ENCODE results near the gene SGO2. TPM values are rescaled to one million over a fixed set of nuclear protein-coding genes. Genes with fewer than 3 reads are reported as not detected.

SGO2 gene
- total and polyA plus RNA-seq, 9 of the 15 experiments (the other 6 are each of a cell fraction or from before 2014, with no cell fraction given) = 14.5 to 25.9 (median 16.6) TPM

DNA sequence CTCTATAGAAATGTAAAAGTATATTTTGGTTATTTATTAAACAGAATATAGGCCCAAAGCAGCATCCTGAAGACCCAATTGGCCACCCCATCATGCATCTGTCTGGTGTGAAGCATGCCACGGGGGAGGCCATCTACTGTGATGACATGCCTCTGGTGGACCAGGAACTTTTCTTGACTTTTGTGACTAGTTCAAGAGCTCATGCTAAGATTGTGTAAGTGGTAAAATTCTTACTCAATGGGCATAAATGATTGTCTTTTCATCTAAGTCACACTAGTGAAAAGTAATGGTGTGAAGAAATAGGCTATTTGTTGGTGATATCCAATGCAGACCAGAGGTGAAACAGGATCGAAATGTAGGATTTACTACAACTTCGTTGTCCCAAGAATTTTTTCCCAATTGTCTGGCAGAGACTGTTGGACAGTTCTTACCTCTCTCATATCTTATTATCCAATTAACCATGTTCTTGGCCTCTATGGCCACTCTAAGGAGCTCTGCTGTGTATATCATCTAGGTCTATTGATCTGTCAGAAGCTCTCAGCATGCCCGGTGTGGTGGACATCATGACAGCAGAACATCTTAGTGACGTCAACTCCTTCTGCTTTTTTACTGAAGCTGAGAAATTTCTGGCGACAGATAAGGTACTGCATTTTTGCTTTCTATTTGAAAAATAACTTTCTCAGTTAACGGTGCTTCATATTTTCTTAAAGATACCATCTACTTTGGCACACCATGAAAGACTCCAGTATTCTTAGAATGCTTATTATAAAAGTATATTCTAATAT lies 94.8 kb downstream of the SGO2 start:
- intact Hi-C loops (cut with micrococcal nuclease) = no loop called here

DNA sequence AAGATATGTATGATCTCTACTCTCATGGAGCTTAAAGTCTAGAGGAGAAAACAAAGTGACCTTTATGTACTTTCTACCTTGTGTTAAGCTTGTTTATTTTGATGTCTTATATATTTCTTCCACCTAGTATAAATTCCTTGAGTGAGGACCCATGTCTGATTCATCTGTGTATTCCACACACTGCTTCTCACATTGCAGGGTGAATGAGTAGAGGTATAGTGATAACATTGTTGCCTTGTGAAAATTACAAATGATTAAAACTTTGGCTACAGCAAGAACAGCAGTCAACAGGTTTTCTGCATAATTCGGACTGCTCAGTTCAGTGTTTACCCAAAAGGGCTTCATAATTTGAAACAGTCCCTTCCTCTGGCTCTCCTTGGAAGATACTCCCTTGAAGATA lies 96.1 kb downstream of the SGO2 start:
- intact Hi-C loops (cut with micrococcal nuclease) (no loop called here), in situ Hi-C loops (cut with MboI) (no loop called here)
- DNase-seq (ENCODE audit: extremely low read depth in 1 of 4, low spot score in 3 of 4) (no peak), FAIRE-seq (no peak), ATAC-seq (no peak)
- WGBS (ENCODE audit: insufficient coverage, low coverage, missing lambda C conversion rate) = 0% methylated on average over 1 of the region's 1 CpG
- no peak overlapping the region for H2AFZ ChIP-seq (ENCODE audit: low read depth, low read length)
- H4K20me1 ChIP-seq (replicated peaks; ENCODE audit: control insufficient read depth, insufficient read depth, low read length) = no peaks in the 10 kb centered on the region
- no peaks in the 10 kb centered on the region for H3K9me3 ChIP-seq (replicated peaks; ENCODE audit: control insufficient read depth, insufficient read depth, low read depth, low read length)
- H3K79me2 ChIP-seq (ENCODE audit: control insufficient read depth, insufficient read depth, low read length) = no peaks in the 10 kb centered on the region
- no peak for TF ChIP-seq LARP7 (IDR thresholded peaks at IDR 0.05)
- no peak for TF ChIP-seq PHB2 (IDR thresholded peaks at IDR 0.05; ENCODE audit: low read depth)
- TF ChIP-seq EHMT2 (IDR thresholded peaks at IDR 0.05) = no peak
- H3K36me3 ChIP-seq (ENCODE audit: control insufficient read depth, insufficient read depth, low read length) = no peaks in the 10 kb centered on the region
- H3K27ac ChIP-seq (ENCODE audit: extremely low read depth, low read depth, low read length) = no peak overlapping the region
- H3K9me1 ChIP-seq (ENCODE audit: control insufficient read depth, insufficient read depth, low read length) = no peaks in the 10 kb centered on the region
- no TSS peak for BruUV-seq (replicated peaks)
- ChIA-PET CTCF (ENCODE audit: low intra/inter-chr PET ratio) (no interaction called here), POLR2A (no interaction called here)
- H3K4me1 ChIP-seq (replicated peaks in 1 of 2; ENCODE audit: control insufficient read depth in 2 of 2, insufficient read depth in 2 of 2, low read length in 2 of 2) = peaks cover 0 to 5% of the 10 kb centered on the region in 2 experiments; a peak in 2 of 5 replicates
- no peak overlapping the region for H3K4me2 ChIP-seq (ENCODE audit: insufficient read depth, low read length)
- H3K4me3 ChIP-seq = no peak overlapping the region
- no peak overlapping the region for H3K9ac ChIP-seq (ENCODE audit: insufficient read depth in 1 of 2, low read depth in 2 of 2, low read length in 2 of 2)
- peaks cover 0 to 6% of the 10 kb centered on the region in 2 experiments; a peak in 1 of 5 replicates for H3K27me3 ChIP-seq (ENCODE audit: control insufficient read depth in 2 of 2, insufficient read depth in 2 of 2, low read length in 2 of 2)

More for the DNA sequence above, 94.8 kb downstream of the SGO2 start:
- in situ Hi-C loops (cut with MboI) = no loop called here
- Histone ChIP-seq H3K36me3 (ENCODE audit: control insufficient read depth, insufficient read depth, low read length) (no peaks in the 10 kb centered on the region), H3K9me3 (replicated peaks; ENCODE audit: control insufficient read depth, insufficient read depth, low read depth, low read length) (no peaks in the 10 kb centered on the region), H3K79me2 (ENCODE audit: control insufficient read depth, insufficient read depth, low read length) (no peaks in the 10 kb centered on the region), H3K27me3 (ENCODE audit: control insufficient read depth in 2 of 2, insufficient read depth in 2 of 2, low read length in 2 of 2) (peaks cover 0 to 6% of the 10 kb centered on the region in 2 experiments; a peak in 1 of 5 replicates), H3K27ac (ENCODE audit: extremely low read depth, low read depth, low read length) (no peak overlapping the region), H3K4me1 (replicated peaks in 1 of 2; ENCODE audit: control insufficient read depth in 2 of 2, insufficient read depth in 2 of 2, low read length in 2 of 2) (peaks cover 0 to 5% of the 10 kb centered on the region in 2 experiments; a peak in 2 of 5 replicates), H3K4me3 (no peak overlapping the region), H3K9ac (ENCODE audit: insufficient read depth in 1 of 2, low read depth in 2 of 2, low read length in 2 of 2) (no peak overlapping the region), H2AFZ (ENCODE audit: low read depth, low read length) (no peak overlapping the region), H3K4me2 (ENCODE audit: insufficient read depth, low read length) (no peak overlapping the region), H3K9me1 (ENCODE audit: control insufficient read depth, insufficient read depth, low read length) (no peaks in the 10 kb centered on the region), H4K20me1 (replicated peaks; ENCODE audit: control insufficient read depth, insufficient read depth, low read length) (no peaks in the 10 kb centered on the region)
- BruUV-seq (replicated peaks) = no TSS peak
- WGBS (ENCODE audit: insufficient coverage, low coverage, missing lambda C conversion rate) = 14% methylated on average over 7 of the region's 7 CpGs
- TF ChIP-seq NRF1 (conservative IDR thresholded peaks at IDR 0.05 in 1 of 2, IDR thresholded peaks at IDR 0.05 in 1 of 2) = no peak
- no peak for TF ChIP-seq HNRNPUL1 (IDR thresholded peaks at IDR 0.05; ENCODE audit: low read length)
- ChIA-PET POLR2A (interaction anchor here (0.5 to 0.6 kb wide), 2 partner anchors 91 to 168 kb away, joined by 3 to 4 read pairs; no protein-coding TSS in a partner anchor), CTCF (ENCODE audit: low intra/inter-chr PET ratio) (no interaction called here)
- ATAC-seq = no peak
- no peak for FAIRE-seq
- DNase-seq (ENCODE audit: extremely low read depth in 1 of 4, low spot score in 3 of 4) = no peak

All from K562 (cell line).